B cell (primary cell): ENCODE data around the gene FUBP3. TPM values are rescaled to one million over a fixed set of nuclear protein-coding genes. Genes with fewer than 3 reads are reported as not detected.

Experiments used
- ATAC-seq: fragments of 200-7000 bp; cut with Tn5 transposase; one replicate; pipeline ENCODE4 v1.10.0; 2021; ENCODE audit warnings: low read depth, mild to moderate bottlenecking, moderate number of reproducible peaks, moderate library complexity
- CTCF ChIA-PET: fragments of 350-600 bp; sonication (Branson Sonifier 250); formaldehyde crosslinking; loops from one replicate; lab custom pipeline; 2021; ENCODE audit warnings: antibody characterized with exemption, inconsistent platforms; lab: Charles Lee
- POLR2A ChIA-PET: fragments of 350-600 bp; sonication (Branson Sonifier 250); formaldehyde crosslinking; loops from one replicate; lab custom pipeline; 2021; ENCODE audit warnings: antibody characterized with exemption; lab: Charles Lee
- DNase-seq: peaks from one replicate; pipeline ENCODE4 v3.0.0; 2013
- H2AFZ ChIP-seq: 2 replicates; pipeline ENCODE4 v1.6.1; 2012; ENCODE audit warnings: mild to moderate bottlenecking, low read depth, low read length; ENCODE audit not compliant: insufficient read depth, poor library complexity, severe bottlenecking
- H3K27ac ChIP-seq, 2 donors: 1 replicate in 1 of 2; 2 replicates in 1 of 2; pipeline ENCODE4 v1.5.1; 2012 to 2013; ENCODE audit warnings: low read length in 2 of 2, mild to moderate bottlenecking in 2 of 2, moderate library complexity in 1 of 2
- H3K27me3 ChIP-seq, 4 experiments: fragments of 200-600 bp in 1 of 4; sonication (generic) in 1 of 4; replicated peaks in 1 of 4; 1 replicate in 2 of 4; 2 replicates in 2 of 4; pipeline versions ENCODE4 v1.6.1 to v1.7.0; 2013 to 2016; ENCODE audit warnings: low read length in 3 of 4, mild to moderate bottlenecking in 2 of 4, mixed read lengths in 1 of 4, moderate library complexity in 1 of 4; ENCODE audit not compliant: insufficient read depth in 4 of 4, control insufficient read depth in 3 of 4; ENCODE audit errors: control extremely low read depth in 1 of 4
- H3K36me3 ChIP-seq, 2 experiments: replicated peaks in 1 of 2; 1 replicate in 1 of 2; 2 replicates in 1 of 2; pipeline versions ENCODE4 v1.6.1 to v1.7.1; 2013; ENCODE audit warnings: low read length in 1 of 2; ENCODE audit not compliant: insufficient read depth in 2 of 2, control insufficient read depth in 1 of 2; ENCODE audit errors: control extremely low read depth in 1 of 2, extremely low read depth in 1 of 2
- H3K4me1 ChIP-seq, 2 donors: fragments of 200-600 bp in 1 of 2; sonication (generic) in 1 of 2; 1 replicate in 1 of 2; 2 replicates in 1 of 2; pipeline versions ENCODE4 v1.5.1 to v1.6.1; 2013 to 2017; ENCODE audit warnings: low read length in 2 of 2; ENCODE audit not compliant: control insufficient read depth in 2 of 2, insufficient read depth in 2 of 2
- H3K4me2 ChIP-seq: replicated peaks from 2 replicates; pipeline ENCODE3; 2012; ENCODE audit warnings: mild to moderate bottlenecking, low read depth, low read length; ENCODE audit not compliant: poor library complexity, severe bottlenecking
- H3K4me3 ChIP-seq, 5 experiments: fragments of 200-600 bp in 1 of 5; sonication (generic) in 1 of 5; 1 replicate in 3 of 5; 2 replicates in 2 of 5; pipeline versions ENCODE4 v1.5.1 to v1.7.0; 2011 to 2016; ENCODE audit warnings: low read length in 4 of 5, mild to moderate bottlenecking in 4 of 5, low read depth in 2 of 5, control low read depth in 1 of 5, moderate library complexity in 1 of 5; ENCODE audit not compliant: insufficient read depth in 1 of 5; ENCODE audit errors: control extremely low read depth in 1 of 5, extremely low read depth in 1 of 5
- H3K79me2 ChIP-seq: fragments of 200-600 bp; sonication (generic); one replicate; pipeline ENCODE4 v1.6.0; 2016; ENCODE audit warnings: low read length; ENCODE audit not compliant: control insufficient read depth, insufficient read depth
- H3K9ac ChIP-seq: fragments of 200-600 bp; sonication (generic); 2 replicates; pipeline ENCODE4 v1.6.1; 2017; ENCODE audit warnings: mild to moderate bottlenecking, low read length, moderate library complexity
- H3K9me3 ChIP-seq, 3 donors: one replicate each; pipeline versions ENCODE4 v1.6.1 to v1.7.1; 2013; ENCODE audit warnings: low read length in 2 of 3; ENCODE audit not compliant: control insufficient read depth in 2 of 3, insufficient read depth in 1 of 3; ENCODE audit errors: control extremely low read depth in 1 of 3
- H4K20me1 ChIP-seq: 2 replicates; pipeline ENCODE4 v1.6.0; 2012; ENCODE audit warnings: mild to moderate bottlenecking, low read length; ENCODE audit not compliant: insufficient read depth, control insufficient read depth, poor library complexity, severe bottlenecking
- H3K27ac Mint-ChIP-seq: one replicate; pipeline ENCODE4 v1.8.0; 2021; ENCODE audit warnings: mixed read lengths
- H3K27me3 Mint-ChIP-seq: one replicate; pipeline ENCODE4 v1.8.0; 2021; ENCODE audit warnings: mixed read lengths
- H3K4me1 Mint-ChIP-seq: one replicate; pipeline ENCODE4 v1.8.0; 2021; ENCODE audit warnings: mixed read lengths
- H3K4me3 Mint-ChIP-seq: one replicate; pipeline ENCODE4 v1.8.0; 2021; ENCODE audit warnings: mixed read lengths
- H3K9me3 Mint-ChIP-seq: one replicate; pipeline ENCODE4 v1.8.0; 2022; ENCODE audit warnings: mixed read lengths; ENCODE audit not compliant: insufficient read depth
- CTCF ChIP-seq: fragments of 200-600 bp; IDR thresholded peaks from one replicate; pipeline ENCODE4 v1.8.0; 2022; ENCODE audit warnings: antibody characterized with exemption, mild to moderate bottlenecking
- EZH2 ChIP-seq: IDR thresholded peaks from 2 replicates; pipeline ENCODE4 v1.6.1; 2012; ENCODE audit warnings: borderline replicate concordance, low read depth, mild to moderate bottlenecking, moderate library complexity, low read length; ENCODE audit not compliant: insufficient read depth, poor library complexity, severe bottlenecking
- WGBS: methylation state at CpG from one replicate; pipeline ENCODE4 v1.1.5; 2013; ENCODE audit warnings: missing lambda C conversion rate; ENCODE audit not compliant: insufficient coverage; 5-methylcytosine and 5-hydroxymethylcytosine counted together
- intact Hi-C: fragments of 100-400 bp; cut with micrococcal nuclease; formaldehyde crosslinking; loops from one replicate; pipeline ENCODE4 v1.10.0; 2022
- polyA plus RNA-seq: library from polyadenylated mRNA; depleted of rRNA; stranded (reverse); fragments of >200 nt; gene quantifications from 2 replicates; pipeline ENCODE4 v1.2.3, GENCODE V29; 2012
- total RNA-seq, 2 donors: library from RNA; stranded (reverse); fragments of 120-200 nt in 1 of 2; gene quantifications; 1 replicate in 1 of 2; 2 replicates in 1 of 2; pipeline versions ENCODE4 v1.2.3 to v1.2.4, GENCODE V29; 2013 to 2022

The FUBP3 gene
- total and polyA plus RNA-seq, 2 donors (not counting 1 experiment from before 2014, with no cell fraction given): 45.7 to 79.4 TPM

- DNase-seq (peak; percentile 74), ATAC-seq (peak; percentile 41)
- Mint-ChIP-seq H3K9me3 (no peaks in the 10 kb centered on the region), H3K4me1 (peaks cover 8% of the 10 kb centered on the region), H3K4me3 (peak overlapping the region; percentile 97), H3K27me3 (peaks cover 9% of the 10 kb centered on the region), H3K27ac (peak overlapping the region; percentile 53)
- ChIA-PET CTCF (interaction anchor here (0.7 to 2.2 kb wide), 28 partner anchors 8 to 364 kb away, joined by 3 to 43 read pairs (median 4); partner anchors contain the start of genes EXOSC2 and PRDM12), POLR2A (interaction anchor here (0.7 to 0.9 kb wide), 2 partner anchors 11 to 18 kb away, joined by 3 to 4 read pairs; partner anchors contain the start of gene EXOSC2)
- Histone ChIP-seq H3K4me2 (peak overlapping the region; percentile 97), H3K27ac (no peak overlapping the region), H3K4me3 (peak overlapping the region; percentile 11 to 71 (median 61)), H2AFZ (peak overlapping the region; percentile 92), H3K79me2 (no peaks in the 10 kb centered on the region), H4K20me1 (no peaks in the 10 kb centered on the region), H3K4me1 (peaks cover 12% of the 10 kb centered on the region in 2 donors), H3K36me3 (no peaks in the 10 kb centered on the region), H3K9ac (peak overlapping the region; percentile 70), H3K27me3 (peaks cover 0 to 36% (median 4%) of the 10 kb centered on the region in 4 experiments), H3K9me3 (peaks cover 0 to 5% (median 5%) of the 10 kb centered on the region in 3 donors)
- intact Hi-C loops: loop anchor here (1.0 to 10.0 kb wide), 3 partner anchors 11 to 578 kb away; partner anchors contain the start of genes EXOSC2 and FUBP3
- TF ChIP-seq CTCF: peak; percentile 89
- TF ChIP-seq EZH2: no peak
- 9% methylated on average over 11 of the region's 22 CpGs for WGBS
Measured at GRCh38 chr9:130682421-130683121, 103.2 kb downstream of the FUBP3 start.

GRCh38 chr9:130685104-130685503, 105.7 kb downstream of the FUBP3 start:
- Mint-ChIP-seq H3K4me1 (peaks cover 14% of the 10 kb centered on the region), H3K4me3 (no peak overlapping the region), H3K27me3 (peaks cover 15% of the 10 kb centered on the region), H3K27ac (no peak overlapping the region), H3K9me3 (no peaks in the 10 kb centered on the region)
- Histone ChIP-seq H3K27me3 (peaks cover 0 to 37% (median 4%) of the 10 kb centered on the region in 4 experiments), H4K20me1 (no peaks in the 10 kb centered on the region), H3K9ac (no peak overlapping the region), H2AFZ (no peak overlapping the region), H3K4me1 (peaks cover 12% of the 10 kb centered on the region in 2 donors), H3K9me3 (peaks cover 0 to 5% (median 5%) of the 10 kb centered on the region in 3 donors), H3K4me2 (no peak overlapping the region), H3K27ac (no peak overlapping the region), H3K79me2 (no peaks in the 10 kb centered on the region), H3K4me3 (no peak overlapping the region), H3K36me3 (no peaks in the 10 kb centered on the region)
- CTCF ChIA-PET: interaction anchor here (0.8 to 2.5 kb wide), 6 partner anchors 10 to 231 kb away, joined by 3 to 21 read pairs (median 5); no protein-coding TSS in a partner anchor
- no peak for DNase-seq
- TF ChIP-seq EZH2 (no peak), CTCF (no peak)
- no peak for ATAC-seq
- POLR2A ChIA-PET: interaction anchor here (1.0 kb wide), 1 partner anchor 8 kb away, joined by 3 read pairs; the partner anchor contains the start of gene EXOSC2
- intact Hi-C loops: loop anchor here (10.0 kb wide), 1 partner anchor 580 kb away; no protein-coding TSS in a partner anchor
